Stimulated activated naive CD4-positive, alpha-beta T cell treated with Interleukin-2 at 50 U/mL for 16 hours (primary cell): ENCODE data around the gene TYW5.

Experiments used
- DNase-seq: peaks from one replicate; lab custom pipeline; 2025; lab: John Stamatoyannopoulos, UW

The TYW5 gene, protein sequence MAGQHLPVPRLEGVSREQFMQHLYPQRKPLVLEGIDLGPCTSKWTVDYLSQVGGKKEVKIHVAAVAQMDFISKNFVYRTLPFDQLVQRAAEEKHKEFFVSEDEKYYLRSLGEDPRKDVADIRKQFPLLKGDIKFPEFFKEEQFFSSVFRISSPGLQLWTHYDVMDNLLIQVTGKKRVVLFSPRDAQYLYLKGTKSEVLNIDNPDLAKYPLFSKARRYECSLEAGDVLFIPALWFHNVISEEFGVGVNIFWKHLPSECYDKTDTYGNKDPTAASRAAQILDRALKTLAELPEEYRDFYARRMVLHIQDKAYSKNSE

DNA sequence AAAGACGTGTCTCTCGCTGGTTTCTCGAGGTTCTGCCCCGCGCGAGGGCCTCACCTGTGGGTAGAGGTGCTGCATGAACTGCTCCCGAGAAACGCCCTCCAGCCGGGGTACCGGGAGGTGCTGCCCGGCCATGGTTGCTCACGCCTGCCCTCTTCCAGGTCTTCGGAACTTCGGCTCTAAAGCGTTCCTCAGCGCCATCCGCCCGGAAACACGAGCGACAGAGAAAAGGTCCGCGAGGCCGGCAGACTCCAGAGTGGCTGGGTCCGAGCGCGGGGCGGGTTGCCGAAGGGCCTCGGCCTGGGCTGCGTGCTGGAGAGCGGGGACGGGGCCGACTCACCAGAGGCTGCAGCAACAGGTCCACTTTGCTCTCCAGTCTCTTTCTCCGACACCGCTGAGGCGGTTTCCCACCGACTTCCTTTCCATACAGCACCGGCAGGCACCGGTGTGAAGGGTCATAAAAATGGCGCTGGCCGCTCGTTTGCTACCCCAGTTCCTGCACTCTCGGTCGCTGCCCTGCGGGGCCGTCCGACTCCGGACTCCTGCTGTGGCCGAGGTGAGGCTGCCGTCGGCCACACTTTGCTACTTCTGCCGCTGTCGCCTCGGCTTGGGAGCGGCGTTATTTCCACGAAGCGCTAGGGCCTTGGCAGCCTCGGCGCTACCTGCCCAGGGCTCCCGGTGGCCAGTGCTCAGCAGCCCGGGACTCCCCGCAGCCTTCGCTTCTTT is at the start of gene TYW5, which contains the start of gene MAIP1:
TYW5 (minus strand) TSS at position 153 of the 723 bp plus-strand sequence; CDS start at position 132, 21 bp downstream.
MAIP1 (plus strand) TSS at position 244 of the 723 bp plus-strand sequence; CDS start at position 461, 217 bp downstream.
- DNase-seq: peak; percentile 80

DNA sequence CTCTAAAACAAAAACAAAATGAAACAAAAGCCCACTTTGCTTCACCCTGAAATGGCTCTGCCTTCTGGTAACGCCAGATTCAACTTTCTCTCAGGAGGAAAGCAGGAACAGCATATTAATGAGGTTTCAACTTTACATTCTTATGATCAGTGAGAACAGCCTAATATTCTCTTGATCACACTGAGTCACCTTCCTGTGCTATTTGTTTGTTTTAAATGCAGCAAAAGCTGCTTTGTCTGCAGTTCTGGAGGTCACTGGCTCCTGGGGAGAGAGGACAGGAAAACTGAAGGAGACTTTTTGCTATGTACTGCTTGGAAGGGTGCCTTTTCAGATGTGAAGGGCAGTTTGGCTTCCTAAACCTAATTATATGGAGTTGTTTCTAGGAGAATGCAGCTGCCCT is 48.2 kb upstream of the TYW5 start:
- no peak for DNase-seq

DNA sequence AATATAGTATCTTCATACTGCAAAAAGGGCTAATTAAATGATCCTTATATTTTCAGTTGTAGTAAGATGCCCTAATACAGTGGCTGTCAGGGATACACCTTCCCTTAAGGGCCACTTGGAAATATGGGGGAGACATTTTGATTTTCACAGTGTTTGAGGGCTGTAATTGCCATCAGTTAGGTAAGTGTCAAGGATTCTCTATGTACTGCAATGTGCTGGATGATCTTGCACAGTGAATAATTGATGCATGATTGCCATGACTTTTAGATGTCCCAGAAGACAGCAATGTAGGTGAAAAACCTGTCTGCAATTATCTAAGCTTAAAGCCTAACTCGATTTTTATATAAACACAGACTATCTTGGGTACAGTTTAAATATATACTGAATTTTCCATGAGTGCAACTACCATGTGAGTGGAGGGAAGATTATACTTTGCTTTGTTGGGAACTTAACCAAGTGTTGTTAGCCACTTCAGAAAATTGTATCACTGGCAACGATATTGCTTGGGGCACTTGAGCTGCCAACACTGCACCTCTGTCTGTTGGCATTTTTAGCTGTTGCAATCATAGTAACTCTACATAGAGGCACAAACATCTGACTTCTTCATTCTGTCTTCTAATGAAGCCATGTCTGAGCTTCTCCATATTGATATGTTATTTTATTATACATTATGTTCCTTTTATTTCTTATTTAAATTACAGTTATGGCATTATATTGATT is 45.3 kb upstream of the TYW5 start:
- no peak for DNase-seq

DNA sequence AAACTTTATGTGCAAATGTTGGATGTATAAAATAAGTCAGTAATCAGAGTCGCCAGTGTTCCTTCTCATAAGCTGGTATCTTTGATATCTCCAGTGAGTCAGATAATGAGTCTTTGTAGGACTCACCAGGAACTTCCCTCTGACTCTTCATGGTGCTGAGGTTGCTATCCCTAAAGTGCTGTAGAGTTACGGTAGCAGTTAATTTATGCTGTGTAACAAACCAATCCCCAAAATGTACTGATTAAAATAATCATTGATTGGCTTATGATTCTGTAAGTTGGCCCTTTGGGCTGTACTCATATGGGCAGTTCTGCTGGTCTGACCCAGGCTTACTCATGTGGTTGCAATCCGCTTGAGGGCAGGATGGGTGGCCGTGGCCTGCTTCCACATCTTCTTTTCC is 43.9 kb upstream of the TYW5 start:
- DNase-seq: no peak

DNA sequence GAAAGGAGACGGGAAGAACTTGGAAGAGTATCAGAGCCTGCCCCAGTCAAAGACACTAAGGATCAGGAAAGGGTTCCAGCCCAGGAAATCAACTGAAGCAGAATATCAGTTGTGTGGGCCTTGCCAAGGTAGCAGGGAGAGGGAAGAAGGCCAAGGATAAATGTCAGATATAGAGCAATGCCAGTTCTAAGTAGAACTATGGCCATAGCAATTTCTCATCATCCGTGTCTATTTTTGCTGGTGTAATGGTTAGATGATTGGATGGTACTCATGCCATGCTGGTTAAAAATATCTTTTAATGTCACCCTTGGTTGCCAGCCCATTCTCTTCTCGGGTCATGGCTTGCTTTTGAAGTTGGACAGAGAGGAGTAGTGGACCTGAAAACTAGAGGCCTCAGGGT is 42.0 kb upstream of the TYW5 start:
- no peak for DNase-seq

DNA sequence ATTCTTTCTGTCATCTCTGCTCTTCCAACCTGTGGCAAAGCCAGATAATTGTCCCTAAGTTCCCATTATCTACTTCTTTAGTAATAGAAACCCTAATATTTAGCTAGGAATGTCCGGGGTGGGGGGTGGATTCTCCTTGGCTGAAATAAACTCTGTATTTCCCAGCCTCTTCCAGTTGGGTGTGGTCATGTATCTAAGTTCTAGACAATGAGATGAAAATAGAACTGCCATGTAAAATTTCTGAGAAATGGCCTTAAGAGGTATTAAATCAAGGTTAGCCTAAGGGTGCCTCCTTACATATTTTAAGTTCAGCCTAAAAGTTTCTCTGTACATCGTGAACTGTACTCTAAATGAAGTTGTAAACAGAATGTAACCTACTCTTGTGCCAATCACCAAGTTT is 39.6 kb upstream of the TYW5 start:
- DNase-seq: no peak

DNA sequence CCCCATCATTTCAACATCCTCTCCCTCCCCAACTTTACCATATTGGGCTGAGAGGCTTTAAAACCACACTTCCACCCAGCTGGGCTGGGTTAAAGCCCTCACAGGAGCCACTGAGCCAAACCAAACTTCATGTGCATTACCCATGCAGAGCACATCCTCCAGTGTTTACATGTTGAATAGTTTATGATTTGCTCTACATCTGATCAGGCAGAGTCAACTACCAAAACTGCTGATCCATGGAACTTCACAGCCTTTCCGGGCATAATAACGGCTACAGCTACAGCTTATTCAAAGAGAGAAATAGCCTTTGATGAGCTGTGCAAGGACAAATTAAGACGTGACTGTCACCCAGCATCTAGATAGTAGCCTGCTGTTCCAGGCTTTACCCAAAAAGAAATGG is 39.1 kb upstream of the TYW5 start:
- no peak for DNase-seq

DNA sequence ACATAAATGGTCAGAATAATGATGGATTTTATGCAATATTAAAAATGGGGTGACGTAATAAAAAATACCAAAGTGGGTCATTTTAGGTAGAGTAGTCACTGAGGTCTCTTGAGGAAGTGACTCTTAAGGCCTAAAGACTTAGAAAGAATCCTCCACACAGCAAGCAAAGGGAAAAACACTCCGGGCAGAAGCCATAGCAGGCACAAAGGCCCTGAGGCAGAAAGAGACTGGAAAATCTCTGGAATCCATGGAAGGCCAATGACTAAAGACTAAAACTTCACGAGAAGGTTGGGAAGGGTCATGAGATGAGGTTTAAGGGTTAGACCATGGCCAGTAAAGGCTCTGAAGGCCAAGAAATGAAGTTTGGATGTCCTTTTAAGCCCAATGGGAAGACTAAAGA is 37.0 kb upstream of the TYW5 start:
- no peak for DNase-seq

DNA sequence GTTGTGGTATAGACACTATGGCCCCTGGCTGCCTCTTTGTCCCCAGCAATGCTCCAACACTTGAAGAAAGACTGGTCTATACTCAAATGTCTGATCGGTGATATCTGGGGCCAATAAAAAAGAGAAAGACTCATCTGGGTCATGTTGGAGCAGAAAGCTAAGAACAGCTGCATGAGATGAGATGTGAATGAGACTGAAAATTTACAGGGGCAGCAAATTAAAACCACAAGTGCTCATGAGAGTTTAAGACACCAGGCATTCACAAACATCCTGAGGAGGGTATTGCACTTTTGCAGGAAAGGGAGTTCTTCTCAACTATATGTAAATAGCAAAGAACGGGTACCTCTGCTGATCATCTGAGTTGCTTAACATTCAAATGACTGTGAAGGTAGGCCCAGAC is 36.4 kb upstream of the TYW5 start:
- DNase-seq: no peak

DNA sequence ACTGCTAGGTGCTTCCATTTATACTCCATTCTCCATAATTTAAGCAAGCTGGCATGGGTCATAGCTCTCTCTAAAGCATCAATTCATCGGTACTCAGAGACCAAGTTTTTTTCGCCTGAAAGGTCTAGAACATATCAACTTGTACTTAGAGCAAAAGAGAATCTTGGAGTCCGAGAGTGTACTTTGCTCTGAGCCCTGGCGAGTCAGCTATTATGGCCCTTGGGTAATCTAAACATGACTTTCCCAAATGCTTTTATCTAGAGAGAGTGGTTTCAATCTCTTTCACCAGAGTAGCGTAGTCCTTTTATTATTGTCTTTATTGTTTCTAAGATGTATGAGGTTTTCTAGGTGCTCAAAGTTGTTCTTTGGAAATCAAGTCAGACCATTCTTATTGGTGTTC is 34.5 kb upstream of the TYW5 start:
- DNase-seq: no peak

DNA sequence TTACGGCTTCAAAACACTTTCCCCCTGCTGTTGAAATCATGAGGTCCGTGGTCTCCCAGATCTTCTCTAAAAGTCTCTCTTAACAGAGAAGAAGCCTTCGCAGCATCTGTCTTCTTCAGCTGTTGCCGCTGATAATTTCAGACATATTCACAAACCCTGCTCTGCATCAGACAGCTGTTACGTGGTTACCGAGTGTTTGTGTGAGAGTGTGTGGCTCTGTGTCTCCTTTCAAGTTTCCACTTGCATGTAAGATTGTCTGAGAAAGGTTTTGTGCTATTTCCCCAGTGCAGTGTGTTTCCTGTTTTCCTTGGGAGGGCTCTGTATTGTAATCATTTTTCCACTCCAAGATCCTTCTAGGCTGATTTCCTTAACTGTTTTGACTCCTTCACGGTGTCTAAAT is 32.9 kb upstream of the TYW5 start:
- no peak for DNase-seq

DNA sequence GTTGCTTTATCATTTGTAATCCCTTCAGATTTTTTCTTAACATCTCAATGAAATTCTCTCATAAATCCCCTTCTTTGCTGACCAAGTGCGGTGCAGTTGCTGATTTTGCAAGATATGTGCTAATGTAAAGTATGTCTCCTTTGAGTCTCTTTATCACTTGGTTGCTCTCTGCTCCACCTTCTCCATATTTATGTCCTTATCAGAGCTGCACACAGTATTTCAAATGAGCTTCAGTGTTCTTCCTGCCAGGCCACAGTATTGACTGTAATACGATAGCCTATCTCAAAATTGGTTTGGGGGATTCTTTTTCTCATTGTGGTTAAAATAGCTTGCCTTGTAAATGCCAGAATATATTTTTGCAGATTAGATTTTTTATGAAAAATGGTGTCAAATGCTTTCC is 32.3 kb upstream of the TYW5 start:
- DNase-seq: no peak

DNA sequence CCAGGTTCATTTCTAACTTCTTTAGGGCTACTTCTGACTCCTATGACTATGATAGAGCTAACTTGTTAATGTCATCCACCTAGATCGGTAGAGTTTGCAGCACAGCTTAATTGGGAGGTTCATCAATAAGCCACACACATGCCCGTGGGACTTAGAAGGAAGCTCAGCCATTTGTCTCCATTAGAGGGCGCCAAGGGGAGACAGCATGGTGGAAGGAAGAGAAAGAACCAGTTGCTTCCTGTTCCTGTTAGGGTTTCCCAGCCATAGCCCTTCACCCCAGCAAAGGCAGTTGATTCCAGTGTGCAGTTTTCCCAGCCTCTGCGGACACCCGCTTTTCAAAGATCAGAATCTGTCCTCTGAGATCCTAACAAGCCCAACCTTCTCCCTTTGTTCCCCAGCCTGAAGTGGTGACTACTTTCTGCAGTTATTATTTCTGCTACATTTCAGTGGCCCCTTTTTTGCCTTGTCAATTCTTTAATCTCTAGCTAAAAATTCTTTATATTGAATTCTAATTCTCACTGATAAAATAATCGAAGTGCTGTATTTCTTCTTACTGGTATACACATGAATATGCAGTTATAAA is 30.4 kb upstream of the TYW5 start:
- DNase-seq: peak; percentile 16

DNA sequence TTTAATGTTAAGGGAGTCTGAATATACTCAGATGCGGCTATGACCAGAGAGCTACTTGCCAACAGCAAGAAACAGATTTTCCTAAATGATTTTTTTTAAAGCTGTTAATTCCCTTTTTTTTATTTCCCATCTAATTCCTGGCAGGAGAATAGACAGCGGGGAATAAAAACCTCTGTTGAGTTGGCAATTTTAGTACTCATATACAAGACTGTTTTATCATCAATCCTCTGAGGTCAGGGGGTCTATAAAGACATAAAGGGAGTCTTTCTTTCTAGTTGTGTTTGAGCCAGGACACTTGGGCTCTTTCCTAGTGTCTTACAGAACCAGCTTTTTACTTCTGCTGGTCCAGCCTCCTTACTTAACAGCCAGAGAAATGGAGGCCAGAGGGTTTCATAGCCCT is 29.5 kb upstream of the TYW5 start:
- no peak for DNase-seq

DNA sequence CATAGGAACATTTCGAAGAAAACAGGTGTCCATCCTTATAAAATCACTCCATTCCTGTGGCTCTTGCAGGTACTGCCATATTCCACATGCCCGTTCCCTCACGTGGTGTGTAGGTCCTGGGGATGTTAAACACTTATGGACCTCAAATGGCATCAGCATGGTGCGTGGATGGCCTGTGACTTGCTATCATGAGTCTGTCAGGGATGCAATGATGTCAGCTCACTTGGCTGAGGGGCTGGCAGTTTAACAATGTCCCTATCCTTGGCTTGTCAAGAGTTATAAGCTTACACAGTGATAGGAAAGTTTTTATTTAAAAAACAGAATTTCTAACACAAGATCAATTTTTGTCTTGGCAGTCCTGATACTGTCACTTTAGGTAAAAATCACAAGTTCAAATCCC is 28.9 kb upstream of the TYW5 start:
- DNase-seq: no peak

DNA sequence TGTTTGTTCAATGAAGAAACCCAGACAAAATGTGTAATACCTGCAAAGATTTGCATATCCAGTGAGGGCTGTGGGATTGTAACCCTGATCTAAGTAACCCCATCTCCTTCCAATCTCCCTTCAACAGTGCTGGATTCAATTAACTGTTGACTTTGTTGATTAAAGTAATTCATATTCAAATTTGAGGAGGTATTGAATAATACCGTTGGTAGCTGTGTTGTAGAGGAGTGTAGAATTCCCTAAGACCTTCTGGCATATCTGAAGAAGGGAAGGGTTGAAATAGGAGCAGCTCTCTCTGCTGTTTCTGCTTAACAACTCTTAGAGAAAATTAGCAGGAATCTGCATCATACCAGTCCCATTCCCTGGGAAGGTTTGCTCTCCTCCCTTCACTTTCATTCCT is 28.2 kb upstream of the TYW5 start:
- no peak for DNase-seq

DNA sequence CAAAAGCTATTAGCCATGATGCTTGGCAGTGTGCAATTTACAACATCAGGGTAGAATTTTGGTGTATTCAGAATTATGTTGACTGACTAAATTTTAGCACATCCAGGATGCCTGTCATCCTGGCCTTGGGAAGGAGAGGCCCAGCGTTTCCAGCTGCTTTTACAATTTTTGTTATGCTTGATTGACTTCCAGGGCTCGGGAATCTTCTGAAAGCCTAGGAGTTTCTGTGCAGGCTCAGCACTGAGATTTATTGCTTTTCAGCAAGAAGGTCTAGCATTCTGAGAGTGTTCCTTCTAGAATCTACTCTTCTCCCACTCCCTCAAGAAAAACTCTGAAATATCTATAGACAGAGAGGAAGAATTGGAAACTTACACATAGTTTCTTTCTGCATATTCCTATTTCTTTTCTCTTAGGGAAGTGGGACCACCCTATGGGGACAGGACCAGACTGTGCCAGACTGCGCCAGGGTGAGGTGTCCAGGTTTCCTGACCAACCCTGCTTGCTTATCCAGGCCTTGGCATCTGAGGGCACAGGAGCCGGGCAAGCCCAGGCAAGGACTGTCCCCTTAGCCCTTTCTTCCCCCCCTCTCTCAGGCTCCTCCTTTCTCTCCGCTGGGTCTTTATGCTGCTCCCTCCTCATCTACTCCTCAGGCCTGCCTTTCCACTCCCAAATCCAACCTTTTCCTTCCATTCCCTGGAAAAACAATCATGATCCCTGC is 27.0 kb upstream of the TYW5 start:
- DNase-seq: no peak

DNA sequence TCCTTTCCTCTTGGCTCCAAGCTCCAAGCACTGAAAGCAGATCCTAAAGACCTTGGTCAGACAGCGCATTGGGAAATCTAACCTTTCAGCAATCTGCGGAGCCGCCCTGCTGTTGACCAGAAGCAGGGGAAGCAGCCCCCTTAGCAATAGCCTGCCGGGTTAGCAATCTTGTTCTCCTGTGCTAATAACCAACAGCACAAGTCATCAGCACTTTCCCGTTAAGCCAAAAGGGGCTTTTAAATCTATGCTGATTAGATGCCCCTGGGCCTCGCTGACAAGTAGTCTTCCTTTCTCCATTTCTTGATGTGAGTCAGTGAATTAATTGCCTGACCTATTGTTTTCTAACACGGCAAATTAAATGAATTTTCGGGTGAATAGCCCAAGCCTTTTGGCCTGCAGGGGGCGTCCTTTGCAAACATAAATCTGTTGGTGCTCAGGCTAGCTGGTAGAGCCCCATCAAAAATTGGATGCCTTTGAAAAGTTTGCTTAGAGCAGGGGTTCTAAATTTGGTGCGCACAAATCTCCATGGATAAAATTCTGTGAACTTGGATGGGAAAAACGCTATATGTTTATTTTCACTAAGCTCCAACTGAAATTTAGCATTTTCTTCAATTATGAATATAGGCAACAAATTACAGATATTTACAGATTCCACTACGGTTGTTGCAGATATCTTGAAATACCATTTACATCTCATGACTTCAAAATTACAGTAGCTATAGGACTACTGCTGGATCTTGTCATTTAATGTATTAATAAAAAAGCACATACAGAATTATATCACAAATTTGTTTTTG is 24.7 kb upstream of the TYW5 start:
- peak; percentile 77 for DNase-seq

DNA sequence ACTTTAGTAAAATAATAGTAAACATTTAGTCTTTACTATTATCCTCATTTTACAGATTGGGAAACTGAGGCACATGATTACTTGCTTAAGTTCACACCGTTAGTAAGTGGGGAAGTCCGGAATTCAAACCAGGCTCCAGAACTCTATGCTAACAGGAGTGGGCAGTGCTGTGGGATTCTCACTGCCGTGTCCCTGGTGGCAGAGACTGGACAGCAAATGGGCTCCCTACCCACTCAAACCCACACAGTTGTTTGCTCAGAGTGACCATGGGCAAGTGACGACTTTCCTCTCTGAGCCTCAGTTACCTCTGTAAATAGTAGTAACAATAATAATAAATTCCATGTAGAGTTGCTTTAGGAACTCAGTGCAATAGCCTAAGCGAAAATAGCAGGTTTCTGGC is 24.1 kb upstream of the TYW5 start:
- DNase-seq: no peak

DNA sequence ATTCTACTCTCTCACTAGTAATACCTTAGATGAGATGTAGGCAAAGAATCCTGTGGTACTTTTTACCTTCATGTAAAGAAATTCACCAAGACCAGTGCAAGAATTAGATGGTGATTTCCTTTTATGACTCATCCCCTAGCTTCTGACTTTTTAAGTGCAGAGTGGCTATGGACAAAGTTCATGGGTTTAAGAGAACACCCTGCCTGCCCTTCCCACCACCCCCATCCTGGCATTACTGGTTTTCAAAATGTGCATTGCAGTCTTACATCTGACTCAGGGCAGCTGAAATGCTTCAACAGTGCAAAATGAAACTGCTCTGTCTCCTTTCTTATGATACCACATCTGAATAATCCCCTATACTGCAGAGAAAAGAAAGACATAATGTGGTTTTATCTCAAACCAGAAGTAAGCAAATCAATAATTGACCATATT is 22.7 kb upstream of the TYW5 start:
- DNase-seq: peak; percentile 16

DNA sequence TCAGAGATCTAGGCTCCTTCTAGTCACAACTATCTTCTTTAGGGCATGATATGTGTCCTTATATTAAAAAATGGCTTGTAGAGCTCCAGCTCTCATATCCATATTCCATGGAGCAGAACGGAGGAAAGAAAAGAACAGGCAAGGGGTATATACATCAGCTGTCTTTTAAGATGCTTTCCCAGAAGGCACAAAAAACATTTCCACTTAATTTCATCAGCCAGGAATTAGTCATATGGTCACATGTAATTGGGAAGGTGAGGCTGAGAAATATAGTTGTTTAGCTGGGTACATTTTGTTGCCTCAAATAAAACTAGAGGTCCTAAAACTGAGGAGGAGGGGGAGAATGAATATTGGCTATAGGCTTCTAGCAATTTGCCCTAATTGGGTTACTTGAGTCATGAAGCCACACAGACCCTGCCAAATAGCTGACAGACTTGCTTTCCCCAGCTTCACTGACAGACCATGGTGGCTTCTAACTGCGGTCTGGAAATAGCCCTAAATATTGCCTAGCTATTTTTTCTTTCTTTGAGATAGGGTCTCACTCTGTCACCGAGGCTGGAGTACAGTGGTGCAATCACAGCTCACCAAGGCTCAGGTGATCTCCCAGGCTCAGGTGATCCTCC is 20.1 kb upstream of the TYW5 start:
- no peak for DNase-seq
